Esophagus muscularis mucosa (tissue), 3 donors: Measurements from ENCODE around the gene AJM1.

Experiments
- EP300 ChIP-seq: sonication (generic); formaldehyde crosslinking; IDR thresholded peaks from one replicate; pipeline ENCODE4 v1.6.1; 2017; ENCODE audit warnings: antibody characterized with exemption
- TF ChIP-seq, protein P1 (sequence below), 3 experiments: fragments of 200-600 bp in 2 of 3; fragments of 450-650 bp in 1 of 3; sonication (generic) in 2 of 3; IDR thresholded peaks; one replicate each; pipeline ENCODE4 v1.5.1; 2017 to 2019; ENCODE audit warnings: antibody characterized with exemption in 3 of 3, mild to moderate bottlenecking in 2 of 3, moderate library complexity in 1 of 3

DNA sequence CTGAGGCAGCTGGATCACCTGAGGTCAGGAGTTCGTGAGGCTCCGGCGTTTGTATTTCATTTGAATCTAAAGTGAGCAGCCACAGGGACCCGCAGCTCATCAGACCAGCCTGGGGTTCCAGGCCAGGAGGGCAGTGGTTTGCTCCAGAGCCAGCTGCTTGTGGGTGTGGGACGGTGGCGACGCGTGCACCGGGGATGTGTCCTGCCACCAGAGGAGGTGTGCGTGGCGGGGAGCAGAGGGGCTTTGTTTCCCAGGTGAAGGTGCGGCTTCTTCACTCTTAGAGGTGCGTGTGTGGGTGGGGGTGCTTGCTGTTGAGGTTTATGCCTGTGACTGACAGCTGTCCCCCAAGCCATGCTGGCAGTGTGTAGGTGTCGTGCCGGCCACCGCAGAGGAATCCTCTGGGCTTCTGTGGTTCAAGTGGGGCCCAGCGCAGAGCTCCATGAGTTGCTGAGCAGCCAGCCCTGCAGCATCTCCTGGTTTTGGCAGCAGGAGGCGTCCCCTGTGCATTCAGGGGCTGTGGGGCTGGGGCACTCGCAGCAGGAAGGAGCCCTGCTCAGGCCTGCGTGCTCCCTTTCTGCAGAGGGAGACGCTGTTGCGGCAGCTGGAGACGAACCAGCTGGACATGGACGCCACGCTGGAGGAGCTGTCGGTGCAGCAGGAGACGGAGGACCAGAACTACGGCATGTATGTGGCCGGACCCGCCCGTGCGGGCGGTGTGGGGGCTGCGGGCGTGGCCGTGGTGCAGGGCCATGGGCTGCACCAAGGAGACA is 6.9 kb upstream of the AJM1 start:
- TF ChIP-seq, protein P1, sequence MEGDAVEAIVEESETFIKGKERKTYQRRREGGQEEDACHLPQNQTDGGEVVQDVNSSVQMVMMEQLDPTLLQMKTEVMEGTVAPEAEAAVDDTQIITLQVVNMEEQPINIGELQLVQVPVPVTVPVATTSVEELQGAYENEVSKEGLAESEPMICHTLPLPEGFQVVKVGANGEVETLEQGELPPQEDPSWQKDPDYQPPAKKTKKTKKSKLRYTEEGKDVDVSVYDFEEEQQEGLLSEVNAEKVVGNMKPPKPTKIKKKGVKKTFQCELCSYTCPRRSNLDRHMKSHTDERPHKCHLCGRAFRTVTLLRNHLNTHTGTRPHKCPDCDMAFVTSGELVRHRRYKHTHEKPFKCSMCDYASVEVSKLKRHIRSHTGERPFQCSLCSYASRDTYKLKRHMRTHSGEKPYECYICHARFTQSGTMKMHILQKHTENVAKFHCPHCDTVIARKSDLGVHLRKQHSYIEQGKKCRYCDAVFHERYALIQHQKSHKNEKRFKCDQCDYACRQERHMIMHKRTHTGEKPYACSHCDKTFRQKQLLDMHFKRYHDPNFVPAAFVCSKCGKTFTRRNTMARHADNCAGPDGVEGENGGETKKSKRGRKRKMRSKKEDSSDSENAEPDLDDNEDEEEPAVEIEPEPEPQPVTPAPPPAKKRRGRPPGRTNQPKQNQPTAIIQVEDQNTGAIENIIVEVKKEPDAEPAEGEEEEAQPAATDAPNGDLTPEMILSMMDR (IDR thresholded peaks at IDR 0.05), result no peak
- TF ChIP-seq EP300, result no peak
